Measurements from ENCODE around the gene RABAC1.
A peak's percentile ranks its signal among the peaks of the same experiment; 100 is the strongest.

The RABAC1 gene

GRCh38 chr19:41929536-41930071 lies 29.5 kb downstream of the RABAC1 start:
- H3K27ac ChIP-seq (replicated peaks): no peak overlapping the region
- no peak overlapping the region for H3K4me3 ChIP-seq (replicated peaks; ENCODE audit: insufficient read depth, low read length)
- peaks cover 28% of the 10 kb centered on the region for H3K27me3 ChIP-seq (ENCODE audit: insufficient read depth, poor library complexity, severe bottlenecking)
- TF ChIP-seq POLR2AphosphoS5 (IDR thresholded peaks at IDR 0.05; ENCODE audit: low read depth): no peak
- TF ChIP-seq SPI1 (IDR thresholded peaks at IDR 0.05; ENCODE audit: borderline replicate concordance, low read depth): no peak
- no peak for TF ChIP-seq REST (IDR thresholded peaks at IDR 0.05; ENCODE audit: insufficient replicate concordance, low read depth)
- TF ChIP-seq GABPA (IDR thresholded peaks at IDR 0.05; ENCODE audit: low read depth): no peak
- no peak for TF ChIP-seq CTCF (IDR thresholded peaks at IDR 0.05; ENCODE audit: insufficient read depth, low read length)
- DNase-seq (ENCODE audit: low read depth in 1 of 2, low spot score in 1 of 2): no peak

- no peak for TF ChIP-seq CTCF (IDR thresholded peaks at IDR 0.05; ENCODE audit: insufficient read depth, low read length)
- peak; percentile 85 for TF ChIP-seq SPI1 (IDR thresholded peaks at IDR 0.05; ENCODE audit: borderline replicate concordance, low read depth)
- peak; percentile 58 for TF ChIP-seq POLR2AphosphoS5 (IDR thresholded peaks at IDR 0.05; ENCODE audit: low read depth)
- no peak for TF ChIP-seq GABPA (IDR thresholded peaks at IDR 0.05; ENCODE audit: low read depth)
- TF ChIP-seq REST (IDR thresholded peaks at IDR 0.05; ENCODE audit: insufficient replicate concordance, low read depth): peak; percentile 23
- Histone ChIP-seq H3K4me3 (replicated peaks; ENCODE audit: insufficient read depth, low read length) (peak overlapping the region; percentile 42), H3K27me3 (ENCODE audit: insufficient read depth, poor library complexity, severe bottlenecking) (peaks cover 28% of the 10 kb centered on the region), H3K27ac (replicated peaks) (0 out of 2 replicates have a peak overlapping the region, but pooled peaks have one; percentile 33)
- DNase-seq (ENCODE audit: low read depth in 1 of 2, low spot score in 1 of 2): peak; percentile 27 to 54
Measured at GRCh38 chr19:41928754-41929535, 30.2 kb downstream of the RABAC1 start.

- Histone ChIP-seq H3K4me3 (replicated peaks; ENCODE audit: insufficient read depth, low read length) (peak within 1 kb of the TSS; percentile 42), H3K27me3 (ENCODE audit: insufficient read depth, poor library complexity, severe bottlenecking) (peaks cover 28% of the 10 kb centered on the region), H3K27ac (replicated peaks) (0 out of 2 replicates have a peak within 1 kb of the TSS, but pooled peaks have one; percentile 33)
- TF ChIP-seq GABPA (IDR thresholded peaks at IDR 0.05; ENCODE audit: low read depth) (no peak), REST (IDR thresholded peaks at IDR 0.05; ENCODE audit: insufficient replicate concordance, low read depth) (no peak), CTCF (IDR thresholded peaks at IDR 0.05; ENCODE audit: insufficient read depth, low read length) (no peak), SPI1 (IDR thresholded peaks at IDR 0.05; ENCODE audit: borderline replicate concordance, low read depth) (no peak), POLR2AphosphoS5 (IDR thresholded peaks at IDR 0.05; ENCODE audit: low read depth) (no peak)
- DNase-seq (ENCODE audit: low read depth in 1 of 2, low spot score in 1 of 2): peak; percentile 43 to 45
Measured at GRCh38 chr19:41928221-41928683, 30.9 kb downstream of the RABAC1 start, which contains the start of gene ERFL. Gene ERFL (minus strand): TSS chr19:41928449. CDS start chr19:41912919, 15,530 bp downstream.

All from HL-60 (cell line).